A673 (cell line): ENCODE data around the gene DNAJB4.

Experiments used
- CTCF ChIP-seq: fragments of 300-800, 200-600 bp; sonication (generic); conservative IDR thresholded peaks from 2 replicates; pipeline ENCODE4 v1.5.1; 2017; ENCODE audit warnings: low read depth, mild to moderate bottlenecking, antibody characterized with exemption, low read length, moderate library complexity, mixed read lengths
- EZH2 ChIP-seq: fragments of 200-600 bp; sonication (generic); IDR thresholded peaks from 2 replicates; pipeline ENCODE4 v1.6.1; 2017; ENCODE audit warnings: borderline replicate concordance, low read depth, mild to moderate bottlenecking, mixed read lengths, antibody characterized with exemption, low read length; ENCODE audit not compliant: poor library complexity, severe bottlenecking

DNA sequence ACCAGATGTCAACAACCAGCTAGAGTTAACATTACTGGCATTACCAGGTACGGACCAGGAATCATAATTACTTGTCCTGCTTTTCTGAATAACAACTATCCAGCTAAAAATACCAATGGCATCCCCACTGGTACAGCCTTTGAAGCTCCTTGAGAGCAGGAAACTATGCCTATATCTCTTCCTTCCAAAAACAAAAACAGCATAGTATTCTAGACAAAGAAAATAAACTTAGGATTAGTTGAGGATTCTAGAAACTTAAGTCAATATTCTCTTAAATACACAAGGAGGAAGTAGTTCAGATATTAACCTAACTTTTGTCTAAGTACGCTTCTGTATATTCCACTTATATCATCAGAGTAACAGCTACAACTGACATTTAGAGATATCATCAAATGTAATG, 28.8 kb upstream of the DNAJB4 start:
- TF ChIP-seq CTCF = no peak
- TF ChIP-seq EZH2 = no peak
